ENCODE measurements around the gene ARL8B.
"Not testable (repeated sequence)": the region's sequence is repeated elsewhere in the genome, so short reads cannot be mapped to it uniquely, and the experiment has no call there.

ARL8B gene

DNA sequence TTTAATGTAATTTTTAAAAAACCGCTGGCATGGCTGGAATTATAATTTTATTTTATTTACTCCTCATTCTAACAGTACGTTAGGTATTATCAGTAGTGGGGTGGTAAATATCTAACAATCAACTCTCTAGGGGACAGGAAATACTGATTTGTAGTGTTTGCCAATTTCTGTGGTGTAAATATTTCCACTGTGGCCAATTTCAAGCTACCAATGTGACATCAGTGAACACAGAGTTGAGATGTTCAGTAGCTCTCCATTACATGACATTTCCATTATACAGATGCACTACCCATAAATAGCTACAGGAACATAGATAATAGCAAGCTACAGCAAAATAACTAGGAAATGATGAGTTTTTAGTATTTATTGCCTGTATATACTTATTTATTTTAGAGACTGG lies 10.0 kb upstream of the ARL8B start:
- no peak for DNase-seq (ENCODE audit: low read depth)

DNA sequence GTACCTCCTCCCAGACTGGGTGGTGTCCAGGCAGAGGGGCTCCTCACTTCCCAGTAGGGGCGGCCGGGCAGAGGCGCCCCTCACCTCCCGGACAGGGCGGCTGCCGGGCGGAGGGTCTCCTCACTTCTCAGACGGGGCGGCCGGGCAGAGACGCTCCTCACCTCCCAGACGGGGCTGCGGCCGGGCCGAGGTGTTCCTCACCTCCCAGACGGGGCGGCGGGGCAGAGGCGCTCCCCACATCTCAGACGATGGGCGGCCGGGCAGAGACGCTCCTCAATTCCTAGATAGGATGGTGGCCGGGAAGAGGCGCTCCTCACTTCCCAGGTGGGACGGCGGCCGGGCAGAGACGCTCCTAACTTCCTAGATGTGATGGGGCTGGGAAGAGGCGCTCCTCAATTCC lies 8.4 kb upstream of the ARL8B start:
- not testable (repeated sequence) for DNase-seq (ENCODE audit: low read depth)

DNA sequence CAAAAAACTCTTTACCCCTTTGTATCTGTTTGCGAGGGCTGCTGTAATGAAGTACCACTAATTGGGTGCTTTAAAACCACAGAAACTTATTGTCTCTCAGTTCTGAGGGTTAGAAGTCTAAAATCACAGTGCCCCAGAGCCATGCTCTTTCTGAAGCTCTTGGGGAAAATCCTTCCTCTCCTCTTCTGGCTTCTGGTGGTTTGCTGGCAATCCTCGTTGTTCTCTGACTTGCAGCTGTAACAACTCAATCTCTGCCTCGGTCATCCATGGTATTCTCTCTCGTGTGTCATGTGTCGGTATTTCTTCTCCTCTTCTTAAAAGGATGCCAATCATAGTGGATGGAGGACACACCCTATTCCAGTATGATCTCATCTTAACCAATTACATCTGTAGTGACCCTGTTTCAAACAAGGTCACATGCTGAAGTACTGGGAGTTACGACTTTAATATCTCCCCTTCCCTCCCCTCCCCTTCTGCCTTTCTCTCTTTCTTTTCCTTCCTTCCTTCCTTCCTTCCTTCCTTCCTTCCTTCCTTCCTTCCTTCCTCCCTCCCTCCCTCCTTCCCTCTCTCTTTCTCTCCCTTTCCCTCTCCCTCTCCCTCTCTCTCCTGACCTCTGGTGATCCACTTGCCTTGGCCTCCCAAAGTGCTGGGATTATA lies 6.5 kb upstream of the ARL8B start:
- no peak for DNase-seq (ENCODE audit: low read depth)

DNA sequence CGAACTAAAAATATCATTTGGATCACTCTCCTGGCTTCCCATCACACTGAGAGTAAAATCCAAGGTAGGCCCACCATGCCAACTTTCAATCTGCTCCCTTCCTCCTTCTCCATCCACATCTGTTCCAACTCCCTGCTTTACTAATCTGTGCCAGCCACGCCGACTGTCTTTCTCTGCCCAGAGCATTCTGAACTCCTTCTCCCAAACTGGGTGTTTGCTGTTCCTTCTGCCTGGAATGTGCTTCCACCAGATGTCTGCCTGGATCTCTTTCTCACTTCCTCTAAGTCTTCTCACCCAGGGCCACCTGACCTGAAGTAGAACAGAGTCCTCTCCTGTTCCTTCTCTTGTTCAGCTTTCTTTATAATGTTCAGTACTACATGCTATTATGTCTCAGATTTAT lies 5.6 kb upstream of the ARL8B start:
- DNase-seq (ENCODE audit: low read depth): no peak

DNA sequence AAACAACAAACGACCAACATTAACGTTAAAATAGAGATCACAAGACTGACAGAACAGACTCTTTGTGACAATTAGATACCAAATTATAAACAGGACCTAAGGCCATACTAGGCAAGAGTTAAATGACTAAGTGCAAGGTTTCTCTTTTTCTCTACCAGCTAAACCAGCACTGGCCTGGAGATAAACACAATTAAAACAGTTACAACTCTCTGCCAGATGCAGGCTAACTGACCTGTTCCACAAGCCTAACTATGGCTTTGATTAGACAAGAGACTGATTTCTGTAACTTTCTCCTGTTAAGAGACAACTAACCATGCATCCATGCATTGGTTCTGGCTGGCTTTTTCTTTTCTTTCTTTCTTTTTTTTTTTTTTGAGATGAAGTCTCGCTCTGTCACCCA lies 1.6 kb upstream of the ARL8B start:
- no peak for DNase-seq (ENCODE audit: low read depth)

DNA sequence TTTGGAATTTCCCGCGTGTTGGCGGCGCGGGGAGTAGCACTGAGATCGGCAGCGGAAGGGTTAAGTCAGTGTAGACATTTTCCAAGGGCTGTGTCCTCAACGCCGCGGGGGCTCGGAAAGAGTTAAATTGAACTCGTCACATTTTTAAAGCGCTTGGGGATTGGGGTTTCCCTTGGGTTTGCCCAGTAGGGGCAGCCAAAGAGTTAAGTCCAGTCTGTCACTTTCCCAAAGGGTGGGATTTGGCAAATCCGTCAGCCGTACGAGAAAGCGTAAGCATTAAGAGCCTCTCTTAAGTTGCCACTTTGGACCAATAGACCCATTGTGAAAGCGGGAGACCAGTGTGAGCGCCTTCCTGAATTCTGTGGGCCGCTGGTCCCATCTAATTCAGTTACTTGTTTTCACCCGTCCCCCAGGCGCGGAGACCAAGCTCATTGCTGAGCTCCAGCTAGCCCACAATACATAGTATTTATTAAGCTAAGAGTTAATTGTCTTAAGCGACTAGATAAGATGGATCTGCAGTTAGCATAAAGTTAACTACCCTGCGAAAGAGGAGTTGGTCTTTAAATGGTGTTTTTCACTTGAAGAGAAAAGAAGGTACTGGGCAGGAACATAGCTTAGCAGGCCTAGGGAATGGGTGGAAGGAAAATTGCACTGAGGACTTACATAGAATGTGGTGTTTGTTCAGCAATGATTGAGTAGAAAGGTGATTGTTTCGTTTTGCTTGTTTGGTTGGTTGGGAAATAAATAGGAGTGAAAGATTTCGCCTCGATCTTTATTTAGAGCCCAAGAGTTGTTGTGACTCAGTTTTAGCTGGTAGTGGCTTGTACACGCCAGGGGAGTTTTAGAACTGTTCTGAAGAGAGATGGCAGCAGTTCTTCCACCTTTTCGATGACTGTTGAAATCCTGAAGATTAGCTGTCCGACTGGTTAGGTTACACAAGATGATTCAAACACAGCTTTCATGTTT lies 932 bp downstream of the ARL8B start:
- DNase-seq (ENCODE audit: low read depth): no peak

DNA sequence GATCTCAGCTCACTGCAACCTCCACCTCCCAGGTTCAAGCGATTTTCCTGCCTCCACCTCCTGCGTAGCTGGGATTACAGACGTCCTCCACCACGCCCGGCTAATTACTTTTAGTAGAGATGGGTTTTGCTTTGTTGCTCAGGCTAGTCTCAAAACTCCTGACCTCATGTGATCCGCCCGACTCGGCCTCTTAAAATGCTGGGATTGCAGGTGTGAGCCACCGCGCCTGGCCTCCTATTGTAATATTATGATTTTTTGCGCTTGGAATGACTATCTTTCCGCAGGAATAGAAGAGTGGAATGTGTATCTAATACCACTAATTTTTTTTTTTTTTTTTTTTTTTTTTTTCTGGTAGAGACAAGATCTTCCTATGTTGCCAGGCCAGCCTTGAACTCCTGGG lies 1.8 kb downstream of the ARL8B start:
- DNase-seq (ENCODE audit: low read depth): no peak

DNA sequence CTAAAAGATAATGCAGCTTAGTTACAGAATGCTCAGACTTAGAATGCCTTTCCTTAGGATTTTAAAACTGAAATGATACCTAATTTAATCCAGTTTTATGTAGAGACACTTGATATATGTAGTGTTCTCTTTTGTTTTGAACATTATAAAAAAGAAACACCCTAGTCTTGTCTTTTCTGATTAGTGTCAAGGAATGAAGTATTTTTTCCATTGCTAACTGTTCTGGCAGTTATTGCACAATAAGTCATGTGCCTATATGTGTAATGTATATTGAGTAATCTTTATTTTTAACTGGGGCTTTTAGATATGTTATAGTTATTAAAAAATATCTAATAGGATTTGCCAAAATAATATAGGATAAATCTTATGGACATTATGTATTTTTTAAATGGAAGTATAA lies 4.5 kb downstream of the ARL8B start:
- no peak for DNase-seq (ENCODE audit: low read depth)

DNA sequence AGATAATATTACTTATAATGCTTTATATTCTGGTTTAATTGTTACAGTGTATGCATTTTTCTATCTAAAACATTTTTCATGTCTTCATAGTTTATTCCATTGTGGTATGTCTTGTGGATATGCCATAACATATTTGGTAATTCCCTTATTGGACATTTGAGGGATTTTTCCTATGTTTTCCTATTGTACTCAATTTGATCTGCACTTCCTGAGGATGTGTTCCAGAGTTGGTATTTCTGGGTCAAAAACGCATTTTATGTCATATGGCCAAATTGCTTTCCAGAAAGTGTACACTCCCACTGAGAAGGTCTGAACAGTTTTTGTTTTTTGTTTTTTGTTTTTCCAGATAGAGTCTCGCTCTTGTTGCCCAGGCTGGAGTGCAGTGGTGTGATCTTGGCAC lies 6.8 kb downstream of the ARL8B start:
- no peak for DNase-seq (ENCODE audit: low read depth)

DNA sequence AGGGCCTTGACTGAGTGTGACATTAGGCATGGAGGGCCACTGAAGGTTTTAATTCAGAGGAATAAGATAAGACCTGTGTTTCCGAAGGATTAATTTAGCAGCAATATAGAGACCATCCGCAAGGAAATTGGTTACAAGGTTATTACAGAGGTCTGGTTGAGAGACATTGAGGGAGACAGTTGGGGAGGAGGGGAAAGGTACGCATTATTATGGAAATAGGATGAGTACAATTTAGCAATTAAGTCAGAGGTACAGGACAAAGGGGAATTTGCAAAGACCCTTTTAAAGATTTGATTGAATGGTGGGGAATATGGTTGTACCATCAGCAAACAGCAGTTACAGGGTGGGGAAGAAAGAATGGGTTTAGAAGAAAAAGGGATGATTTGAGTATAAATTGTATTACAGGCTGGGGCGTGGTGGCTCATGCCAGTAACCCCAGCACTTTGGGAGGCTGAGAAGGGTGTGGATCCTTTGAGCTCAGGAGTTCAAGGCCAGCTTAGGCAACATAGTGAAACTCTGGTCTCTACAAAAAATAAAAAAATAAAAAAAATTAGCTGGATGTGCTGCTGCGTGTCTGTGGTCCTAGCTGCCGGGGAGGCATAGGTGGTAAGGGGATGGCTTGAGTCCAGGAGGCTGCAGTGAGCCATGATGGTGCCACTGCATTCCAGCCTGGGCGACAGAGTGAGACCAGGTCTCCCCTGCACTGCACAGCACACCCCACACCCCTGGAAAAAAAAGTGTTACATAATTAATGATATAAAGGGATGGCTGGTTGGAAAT lies 11.3 kb downstream of the ARL8B start:
- DNase-seq (ENCODE audit: low read depth): no peak

DNA sequence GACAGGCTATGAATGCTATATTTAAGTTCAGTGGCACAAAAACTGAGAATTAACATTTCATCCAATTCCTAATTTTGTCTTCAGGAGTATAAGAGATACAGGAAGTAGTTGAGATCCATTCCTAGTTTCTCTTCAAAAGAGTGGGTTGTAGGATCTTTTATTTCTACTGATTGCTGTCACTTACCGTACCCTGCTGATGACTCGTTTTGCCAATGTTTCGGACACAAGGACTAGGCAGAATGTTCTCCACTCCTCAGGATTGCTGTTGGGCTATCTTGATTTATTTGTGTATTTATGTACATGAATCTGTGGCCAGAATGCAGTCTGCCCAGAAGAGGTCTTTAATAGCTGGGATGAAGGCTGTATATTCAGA lies 11.9 kb downstream of the ARL8B start:
- DNase-seq (ENCODE audit: low read depth): no peak

DNA sequence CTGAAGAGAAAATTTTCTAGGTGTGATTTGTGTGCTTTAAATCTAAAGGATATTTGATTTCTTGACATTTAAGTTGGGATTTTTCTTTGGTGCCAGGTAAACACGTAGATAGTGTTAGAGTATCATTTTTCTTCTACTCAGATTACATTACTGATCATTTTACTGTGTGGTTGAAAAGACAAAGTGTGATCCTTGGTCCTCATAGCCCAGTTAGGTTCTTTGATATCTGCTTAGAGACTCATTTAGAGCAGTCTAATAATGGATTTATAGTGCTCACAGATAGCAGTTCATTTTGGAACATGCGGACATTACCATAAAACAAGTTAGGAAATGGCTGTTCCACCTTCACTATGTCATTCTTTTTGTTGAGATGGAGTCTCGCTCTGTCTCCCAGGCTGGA lies 12.4 kb downstream of the ARL8B start:
- no peak for DNase-seq (ENCODE audit: low read depth)

DNA sequence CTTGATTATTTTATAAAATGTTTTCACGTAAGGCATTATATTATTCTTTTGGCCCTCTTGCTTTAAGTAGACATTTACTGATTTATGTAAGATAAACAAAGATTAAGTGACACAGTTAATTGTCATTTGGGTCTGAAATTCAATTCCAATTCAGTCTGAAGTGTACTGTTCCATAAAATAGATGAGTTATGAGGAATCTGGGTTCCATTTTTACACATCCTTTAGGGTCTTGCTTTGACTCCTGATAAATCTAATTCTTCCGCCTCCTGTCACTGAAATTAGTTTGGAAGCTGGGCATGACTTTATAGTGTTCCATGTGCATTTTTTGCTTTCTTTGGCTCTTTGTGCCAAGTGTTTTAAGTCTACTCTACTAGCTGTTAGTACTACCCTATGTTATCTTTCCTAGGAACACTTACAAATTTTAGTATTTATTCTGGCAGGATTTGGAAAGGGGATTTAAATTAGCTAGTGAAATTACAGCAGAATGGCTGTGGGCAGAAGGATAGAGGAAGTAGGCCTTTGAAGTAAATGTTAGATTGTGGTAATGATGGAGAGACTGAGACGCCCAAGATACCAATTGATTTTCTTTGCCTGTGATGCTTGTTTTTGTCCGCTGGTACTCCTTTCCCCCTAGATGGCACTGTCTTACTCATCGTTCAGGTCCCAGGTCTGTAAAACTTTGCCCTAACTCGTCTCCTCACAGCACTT lies 14.3 kb downstream of the ARL8B start:
- no peak for DNase-seq (ENCODE audit: low read depth)

DNA sequence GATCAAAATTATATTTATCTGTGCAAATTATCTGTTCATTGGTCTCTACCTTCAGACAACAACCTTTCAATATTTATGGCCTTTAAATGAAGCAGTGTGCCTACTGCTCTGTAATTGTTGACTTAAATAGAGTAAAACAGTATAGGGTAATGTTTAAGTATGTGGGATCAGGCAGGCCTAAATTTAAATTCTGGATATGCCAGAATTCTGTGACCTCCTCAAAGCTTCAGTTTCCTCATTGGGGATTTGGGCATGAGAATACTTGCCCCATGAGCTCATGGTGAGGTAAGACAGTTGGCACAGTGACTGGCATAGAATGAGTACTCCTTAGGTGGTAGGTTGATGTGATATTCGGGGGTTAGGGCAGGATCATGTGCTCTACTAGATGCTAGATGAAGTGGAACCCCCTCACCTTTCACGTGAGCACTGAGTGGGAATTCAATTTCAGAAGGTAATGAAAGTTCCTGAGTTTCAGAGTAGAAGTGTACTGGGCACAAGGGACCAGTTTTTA lies 14.9 kb downstream of the ARL8B start:
- no peak for DNase-seq (ENCODE audit: low read depth)

DNA sequence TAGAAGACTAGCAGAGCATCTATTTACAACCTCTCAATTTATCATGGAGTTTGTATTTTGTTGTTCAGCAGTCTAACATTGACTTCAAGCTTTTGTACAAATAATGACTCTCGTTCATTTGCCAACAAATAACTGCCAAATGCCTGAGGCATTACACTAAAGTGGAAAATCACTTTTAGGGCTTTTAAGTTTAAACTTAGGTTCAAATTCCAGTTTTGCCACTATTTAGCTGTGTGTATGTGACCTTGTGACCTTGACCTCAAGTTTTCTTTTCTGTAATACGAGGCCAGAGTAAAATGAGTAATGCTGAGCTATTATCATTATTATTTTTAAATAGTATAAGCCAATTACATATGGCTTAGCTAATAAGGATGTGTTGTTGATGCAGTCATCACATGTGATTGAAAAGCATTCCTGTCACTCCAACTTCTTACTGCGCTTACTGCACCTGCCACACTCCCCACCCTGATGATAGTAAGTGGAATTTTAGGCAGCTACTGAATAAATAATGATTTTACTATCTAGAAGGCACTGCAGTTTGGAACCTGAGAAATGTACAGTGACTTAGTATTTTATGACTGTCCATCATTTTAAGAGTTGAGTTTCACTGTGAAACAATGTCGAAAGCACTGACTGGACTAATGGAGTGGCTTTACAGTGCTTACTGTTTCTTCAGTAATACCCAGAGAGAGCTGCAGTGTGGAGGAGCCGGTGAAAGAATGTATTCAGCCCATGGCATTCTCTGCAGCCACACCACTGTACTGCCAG lies 16.3 kb downstream of the ARL8B start:
- no peak for DNase-seq (ENCODE audit: low read depth)

DNA sequence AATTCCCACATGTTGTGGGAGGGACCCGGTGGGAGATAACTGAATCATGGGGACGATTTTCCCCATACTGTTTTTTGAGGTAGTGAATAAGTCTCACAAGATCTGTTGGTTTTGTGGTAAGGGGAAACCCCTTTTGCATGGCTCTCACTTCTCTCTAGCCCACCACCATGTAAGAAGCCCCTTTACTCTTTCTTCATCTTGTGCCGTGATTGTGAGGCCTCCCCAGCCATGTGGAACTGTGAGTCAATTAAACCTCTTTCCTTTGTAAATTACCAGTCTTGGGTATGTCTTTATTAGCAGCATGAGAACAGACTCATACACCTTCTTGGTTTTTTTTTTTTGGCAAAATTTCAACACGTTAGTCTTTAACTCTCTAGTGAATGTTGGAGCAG lies 18.1 kb downstream of the ARL8B start:
- DNase-seq (ENCODE audit: low read depth): no peak

DNA sequence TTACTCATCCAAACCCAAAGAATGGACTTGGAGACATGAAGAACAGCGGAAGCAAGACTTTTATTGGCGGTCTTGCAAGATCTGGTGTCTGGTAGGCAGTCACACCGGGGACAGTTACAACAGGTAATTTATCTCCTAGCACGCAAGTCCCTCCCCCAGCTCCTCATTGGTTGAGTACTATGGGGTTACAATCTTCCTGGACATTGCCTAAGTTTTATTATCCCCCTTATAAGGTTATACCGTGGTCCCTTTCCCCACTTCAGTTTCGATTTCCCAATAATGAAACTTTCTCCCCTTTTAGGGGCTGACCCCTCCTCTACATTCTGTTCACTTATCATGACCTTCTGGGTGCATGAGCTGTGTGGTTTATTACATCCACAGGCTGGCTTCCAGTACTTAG lies 18.7 kb downstream of the ARL8B start:
- no peak for DNase-seq (ENCODE audit: low read depth)

DNA sequence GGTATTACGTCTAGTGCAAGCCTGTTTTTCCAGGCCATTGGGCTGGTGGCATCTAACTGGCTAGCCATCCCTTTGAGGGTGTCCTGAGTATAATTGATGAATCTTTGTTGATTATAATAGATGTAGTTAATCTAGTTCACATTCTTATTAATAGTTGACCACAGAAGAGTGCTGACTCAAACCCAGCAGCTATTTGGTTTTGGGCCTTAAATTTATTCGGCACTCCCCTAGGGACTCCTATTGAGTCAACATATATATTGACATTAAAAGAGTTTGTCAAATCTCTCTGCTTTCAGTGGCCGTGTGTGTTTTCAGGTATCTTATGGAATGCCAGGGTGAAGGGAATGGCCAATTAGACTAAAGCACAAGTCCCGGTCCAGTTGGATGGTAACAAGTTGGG lies 19.7 kb downstream of the ARL8B start:
- no peak for DNase-seq (ENCODE audit: low read depth)

DNA sequence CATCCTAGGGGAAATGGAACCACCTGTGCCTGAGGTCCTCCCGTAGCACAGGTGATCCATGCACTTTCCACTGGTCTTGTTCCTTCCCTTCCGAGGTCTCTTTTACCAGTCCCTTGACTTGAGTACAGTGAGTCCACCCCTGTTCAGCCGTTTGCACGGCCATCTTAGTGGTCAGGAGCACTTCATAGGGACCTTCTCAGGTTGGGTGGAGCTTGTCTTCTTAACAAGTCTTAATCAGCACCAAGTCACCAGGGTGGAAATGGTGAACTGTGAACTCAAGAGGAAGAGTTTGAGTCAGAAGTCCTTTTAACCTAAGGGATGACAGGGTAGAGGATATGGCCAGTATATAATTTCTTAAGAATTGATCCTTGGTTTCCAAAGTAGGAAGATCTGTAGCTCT lies 21.4 kb downstream of the ARL8B start:
- no peak for DNase-seq (ENCODE audit: low read depth)

DNA sequence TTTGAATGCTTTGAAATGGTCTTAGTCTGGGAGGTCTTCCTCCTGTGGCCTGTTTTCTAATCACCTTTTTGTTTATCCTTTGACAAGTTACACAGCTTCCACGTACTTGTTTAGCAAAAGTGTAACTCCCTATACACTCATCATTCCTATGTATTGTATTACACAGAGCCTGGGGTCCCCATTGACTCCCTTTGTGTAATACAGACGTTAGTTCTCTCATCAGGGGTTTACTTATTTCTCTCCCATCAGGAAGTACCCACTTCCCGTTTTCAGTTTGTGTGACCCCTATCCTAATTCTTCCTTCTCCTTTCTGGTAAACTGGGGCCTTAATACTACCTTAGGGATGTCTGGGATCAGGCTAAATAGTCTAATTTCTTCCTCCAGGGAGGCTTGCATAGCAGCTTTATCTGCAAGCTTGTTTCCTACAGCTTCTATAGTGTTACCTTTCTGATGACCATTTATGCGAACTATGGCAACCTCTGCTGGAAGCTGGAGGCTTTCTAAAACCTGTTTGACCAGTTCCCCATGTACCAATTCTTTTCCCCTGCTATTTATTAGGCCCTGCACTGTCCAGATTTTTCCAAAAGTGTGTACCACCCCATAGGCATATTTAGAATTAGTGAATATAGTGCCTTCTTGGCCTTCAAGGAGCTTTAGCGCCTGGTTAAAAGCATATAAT lies 22.4 kb downstream of the ARL8B start:
- DNase-seq (ENCODE audit: low read depth): no peak

DNA sequence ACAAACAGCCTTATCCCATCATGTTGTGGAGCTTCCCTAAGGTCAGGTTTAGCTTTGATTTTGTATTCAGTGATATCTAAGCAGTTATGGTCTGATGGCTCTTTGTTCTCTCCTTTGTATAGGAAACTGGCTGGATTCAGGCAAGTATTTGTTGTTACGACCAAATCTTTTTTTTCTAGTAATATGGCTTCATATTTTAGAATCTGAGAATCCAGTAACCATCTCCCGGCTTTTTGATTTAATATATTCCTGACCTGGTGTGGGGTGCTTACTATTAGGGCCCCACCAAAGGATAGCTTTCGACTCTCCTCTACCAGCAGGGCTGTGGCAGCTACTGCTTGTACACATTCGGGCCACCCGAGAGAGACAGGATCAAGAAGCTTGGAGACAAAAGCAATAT lies 23.0 kb downstream of the ARL8B start:
- DNase-seq (ENCODE audit: low read depth): no peak

All from stimulated activated CD8-positive, alpha-beta memory T cell treated with anti-CD3 and anti-CD28 coated beads, Interleukin-7, amount 100 ng/mL, for 24 hours (primary cell).